Measurements from ENCODE around the gene TGFBR3. TPM values are rescaled to one million over a fixed set of nuclear protein-coding genes. Genes with fewer than 3 reads are reported as not detected.

TGFBR3 gene
- total RNA-seq, 1 experiment from 2014 or later, result 12.2 TPM

GRCh38 chr1:91710261-91710660 lies 175.7 kb downstream of the TGFBR3 start:
- no TSS peak for BruUV-seq (replicated peaks)
- Mint-ChIP-seq H3K9me3 (ENCODE audit: unreplicated experiment) (no peaks in the 10 kb centered on the region), H3K27ac (ENCODE audit: unreplicated experiment) (no peak overlapping the region), H3K4me1 (ENCODE audit: low read depth, unreplicated experiment) (no peaks in the 10 kb centered on the region), H3K4me3 (ENCODE audit: unreplicated experiment) (no peak overlapping the region), H3K36me3 (ENCODE audit: insufficient read depth, unreplicated experiment) (peaks cover 12% of the 10 kb centered on the region), H3K27me3 (ENCODE audit: insufficient read depth, unreplicated experiment) (no peaks in the 10 kb centered on the region)
- Histone ChIP-seq H3K9me3 (no peaks in the 10 kb centered on the region), H3K4me1 (0 out of 2 replicates have a peak, but pooled peaks cover under 1% of the 10 kb centered on the region), H3K27me3 (replicated peaks; ENCODE audit: control insufficient read depth, insufficient read depth, low read length) (no peaks in the 10 kb centered on the region), H3K4me3 (ENCODE audit: low read depth, low read length) (no peak overlapping the region), H3K36me3 (ENCODE audit: control insufficient read depth, insufficient read depth, low read length) (no peaks in the 10 kb centered on the region)
- no peak for DNase-seq
- ChIA-PET CTCF (no interaction called here), POLR2A (no interaction called here)
- no peak for TF ChIP-seq CTCF (IDR thresholded peaks at IDR 0.05; ENCODE audit: insufficient read depth in 1 of 2, low read depth in 1 of 2, low read length in 1 of 2, severe bottlenecking in 1 of 2, unreplicated experiment in 1 of 2)
- intact Hi-C loops (cut with micrococcal nuclease; ENCODE audit: unreplicated experiment), result no loop called here

- Histone ChIP-seq H3K9me3 (no peaks in the 10 kb centered on the region), H3K4me3 (ENCODE audit: low read depth, low read length) (no peak overlapping the region), H3K27me3 (replicated peaks; ENCODE audit: control insufficient read depth, insufficient read depth, low read length) (no peaks in the 10 kb centered on the region), H3K4me1 (no peaks in the 10 kb centered on the region), H3K36me3 (ENCODE audit: control insufficient read depth, insufficient read depth, low read length) (no peaks in the 10 kb centered on the region)
- Mint-ChIP-seq H3K4me3 (ENCODE audit: unreplicated experiment) (no peak overlapping the region), H3K9me3 (ENCODE audit: unreplicated experiment) (no peaks in the 10 kb centered on the region), H3K4me1 (ENCODE audit: low read depth, unreplicated experiment) (no peaks in the 10 kb centered on the region), H3K27ac (ENCODE audit: unreplicated experiment) (no peak overlapping the region), H3K27me3 (ENCODE audit: insufficient read depth, unreplicated experiment) (no peaks in the 10 kb centered on the region), H3K36me3 (ENCODE audit: insufficient read depth, unreplicated experiment) (peaks cover 6% of the 10 kb centered on the region)
- BruUV-seq (replicated peaks), result no TSS peak
- ChIA-PET POLR2A (no interaction called here), CTCF (no interaction called here)
- DNase-seq, result no peak
- intact Hi-C loops (cut with micrococcal nuclease; ENCODE audit: unreplicated experiment), result no loop called here
- TF ChIP-seq CTCF (IDR thresholded peaks at IDR 0.05; ENCODE audit: insufficient read depth in 1 of 2, low read depth in 1 of 2, low read length in 1 of 2, severe bottlenecking in 1 of 2, unreplicated experiment in 1 of 2), result no peak
These were observed 177.3 kb downstream of the TGFBR3 start for GRCh38 chr1:91708691-91709090.

DNA sequence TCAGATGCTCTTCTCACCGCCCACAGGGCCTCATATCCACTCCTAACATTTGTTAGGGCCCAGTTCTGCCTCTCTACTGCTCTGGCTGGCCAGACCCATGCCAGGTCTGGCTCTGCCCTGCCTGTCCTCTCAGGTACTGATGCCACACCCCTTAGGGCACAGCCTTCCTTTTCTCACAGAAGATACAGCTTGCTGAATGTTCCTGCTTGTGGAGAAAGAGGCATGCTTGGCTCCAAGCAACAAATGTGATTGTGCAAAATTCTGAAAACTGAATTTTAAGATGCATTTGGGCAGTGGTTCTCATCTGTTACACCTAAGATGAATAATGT lies 178.1 kb downstream of the TGFBR3 start:
- no peaks in the 10 kb centered on the region for H3K9me3 Mint-ChIP-seq (ENCODE audit: unreplicated experiment)
- peaks cover 6% of the 10 kb centered on the region for H3K36me3 Mint-ChIP-seq (ENCODE audit: insufficient read depth, unreplicated experiment)
- no peaks in the 10 kb centered on the region for H3K4me1 Mint-ChIP-seq (ENCODE audit: low read depth, unreplicated experiment)
- Histone ChIP-seq H3K36me3 (ENCODE audit: control insufficient read depth, insufficient read depth, low read length) (no peaks in the 10 kb centered on the region), H3K27me3 (replicated peaks; ENCODE audit: control insufficient read depth, insufficient read depth, low read length) (no peaks in the 10 kb centered on the region), H3K9me3 (no peaks in the 10 kb centered on the region), H3K4me1 (no peaks in the 10 kb centered on the region), H3K4me3 (ENCODE audit: low read depth, low read length) (no peak overlapping the region)
- CTCF ChIA-PET, result no interaction called here
- no peak for TF ChIP-seq CTCF (IDR thresholded peaks at IDR 0.05; ENCODE audit: insufficient read depth in 1 of 2, low read depth in 1 of 2, low read length in 1 of 2, severe bottlenecking in 1 of 2, unreplicated experiment in 1 of 2)
- H3K27ac Mint-ChIP-seq (ENCODE audit: unreplicated experiment), result no peak overlapping the region
- H3K4me3 Mint-ChIP-seq (ENCODE audit: unreplicated experiment), result no peak overlapping the region
- POLR2A ChIA-PET, result no interaction called here
- no TSS peak for BruUV-seq (replicated peaks)
- no peak for DNase-seq
- no peaks in the 10 kb centered on the region for H3K27me3 Mint-ChIP-seq (ENCODE audit: insufficient read depth, unreplicated experiment)
- intact Hi-C loops (cut with micrococcal nuclease; ENCODE audit: unreplicated experiment), result no loop called here
